HepG2 (cell line): Measurements from ENCODE around the gene TUBG1. TPM values are rescaled to one million over a fixed set of nuclear protein-coding genes. Genes with fewer than 3 reads are reported as not detected.

Source experiments
- ATRX ChIP-seq: sonication (generic); formaldehyde crosslinking; IDR thresholded peaks from 2 replicates; pipeline ENCODE4 v1.4.0; 2020; ENCODE audit warnings: missing genetic modification reagents, borderline replicate concordance
- EEA1 ChIP-seq: sonication (generic); formaldehyde crosslinking; IDR thresholded peaks from 2 replicates; pipeline ENCODE4 v1.5.1; 2020; ENCODE audit warnings: mild to moderate bottlenecking, missing genetic modification reagents, borderline replicate concordance
- FOXA1 ChIP-seq, 2 experiments: fragments of 450-650 bp in 1 of 2; sonication (generic) in 1 of 2; formaldehyde crosslinking in 1 of 2; IDR thresholded peaks; 2 replicates each; pipeline versions ENCODE4 v1.4.0 to v1.6.1; 2016 to 2020; ENCODE audit warnings: missing genetic modification reagents in 1 of 2
- HMG20B ChIP-seq: conservative IDR thresholded peaks from 2 replicates; pipeline ENCODE4 v1.6.1; 2016; ENCODE audit warnings: missing genetic modification reagents, missing compliant biosample characterization
- KLF9 ChIP-seq: IDR thresholded peaks from 2 replicates; pipeline ENCODE4 v1.6.1; 2016; ENCODE audit warnings: low read depth
- RARA ChIP-seq: IDR thresholded peaks from 2 replicates; pipeline ENCODE4 v1.6.1; 2016; ENCODE audit warnings: missing genetic modification reagents, missing compliant biosample characterization
- SOX13 ChIP-seq, 3 experiments: fragments of 450-650 bp in 1 of 3; sonication (generic) in 1 of 3; formaldehyde crosslinking in 1 of 3; IDR thresholded peaks in 2 of 3; conservative IDR thresholded peaks in 1 of 3; 2 replicates each; pipeline versions ENCODE4 v1.5.0 to v1.6.1; 2016 to 2020; ENCODE audit warnings: antibody characterized with exemption in 1 of 3, mild to moderate bottlenecking in 1 of 3, missing compliant biosample characterization in 1 of 3, missing genetic modification reagents in 1 of 3, moderate library complexity in 1 of 3
- TBX2 ChIP-seq: sonication (generic); formaldehyde crosslinking; IDR thresholded peaks from 2 replicates; pipeline ENCODE4 v1.5.0; 2020; ENCODE audit warnings: missing genetic modification reagents, mild to moderate bottlenecking, borderline replicate concordance
- ZNF276 ChIP-seq: sonication (generic); formaldehyde crosslinking; IDR thresholded peaks from 2 replicates; pipeline ENCODE4 v1.4.0; 2020; ENCODE audit warnings: mild to moderate bottlenecking, low read depth, missing genetic modification reagents
- ZNF546 ChIP-seq: sonication (generic); formaldehyde crosslinking; conservative IDR thresholded peaks from 2 replicates; pipeline ENCODE4 v1.8.1; 2023; ENCODE audit warnings: mild to moderate bottlenecking, missing genetic modification reagents
- polyA plus RNA-seq, 8 experiments: library from polyadenylated mRNA; depleted of rRNA in 3 of 8; stranded (reverse) in 7 of 8; unstranded in 1 of 8; fragments of >200 nt; fragmentation: Illumina TruSeq in 4 of 8; extraction: Trizol in 4 of 8; gene quantifications; 2 replicates each; pipeline versions ENCODE4 v1.2.1 to v1.2.3, GENCODE V29; 2011 to 2016; ENCODE audit warnings: low read depth in 4 of 8, missing spikeins in 1 of 8, mixed read lengths in 1 of 8; ENCODE audit not compliant: insufficient read depth in 1 of 8
- total RNA-seq, 5 experiments: library from RNA; depleted of rRNA; stranded (reverse); fragments of >200 nt; fragmentation: Illumina TruSeq; extraction: Trizol; gene quantifications; 2 replicates each; pipeline ENCODE4 v1.2.3, GENCODE V29; 2016; ENCODE audit warnings: low read depth in 1 of 5
- TF ChIP-seq, protein P1 (sequence below): sonication (generic); formaldehyde crosslinking; IDR thresholded peaks from 2 replicates; pipeline ENCODE4 v1.4.0; 2020; ENCODE audit warnings: missing genetic modification reagents, borderline replicate concordance
- TF ChIP-seq, protein P2 (sequence below): sonication (generic); formaldehyde crosslinking; IDR thresholded peaks from one replicate; pipeline ENCODE4 v1.5.1; 2020; ENCODE audit warnings: mild to moderate bottlenecking, missing genetic modification reagents; ENCODE audit errors: not compliant biosample characterization

The TUBG1 gene
- total and polyA plus RNA-seq, 2 of the 13 experiments (the other 11 are each of a cell fraction or from before 2014, with no cell fraction given): 74.1 to 137 TPM

DNA sequence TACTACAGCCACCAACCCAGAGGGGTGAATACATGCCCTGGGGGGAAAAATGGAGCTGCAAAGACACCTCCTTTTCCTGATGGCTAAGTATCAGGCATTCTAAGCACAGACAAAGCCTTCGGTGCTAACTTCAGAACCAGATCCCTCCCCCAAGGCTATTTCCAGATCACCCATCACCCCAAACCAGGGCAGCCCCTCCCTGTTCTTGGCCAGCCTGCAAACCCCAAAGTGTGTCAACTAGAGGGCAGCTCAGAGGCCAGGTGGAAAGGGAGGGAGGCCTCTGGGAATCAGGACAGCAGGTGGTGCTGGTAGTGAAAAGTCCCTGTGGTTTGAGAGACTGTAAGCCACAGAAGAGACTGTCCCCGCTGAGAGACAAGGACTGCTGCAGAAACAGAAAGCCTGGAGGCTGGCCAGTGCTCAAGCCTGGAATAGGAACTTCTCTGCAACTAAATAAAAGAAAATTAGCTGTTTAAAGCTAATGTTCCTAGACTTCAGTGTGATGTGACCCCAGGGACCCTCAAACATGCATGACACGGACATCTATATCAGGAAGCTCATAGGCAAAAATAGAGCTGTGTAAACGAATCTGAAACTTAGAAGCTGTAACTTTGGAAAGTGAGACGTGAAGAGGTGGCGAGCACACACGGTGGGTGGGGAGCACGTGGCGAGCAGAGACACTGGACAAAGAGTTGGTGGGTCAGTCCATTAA lies 9.1 kb downstream of the TUBG1 start (continued):
- TF ChIP-seq, protein P1, sequence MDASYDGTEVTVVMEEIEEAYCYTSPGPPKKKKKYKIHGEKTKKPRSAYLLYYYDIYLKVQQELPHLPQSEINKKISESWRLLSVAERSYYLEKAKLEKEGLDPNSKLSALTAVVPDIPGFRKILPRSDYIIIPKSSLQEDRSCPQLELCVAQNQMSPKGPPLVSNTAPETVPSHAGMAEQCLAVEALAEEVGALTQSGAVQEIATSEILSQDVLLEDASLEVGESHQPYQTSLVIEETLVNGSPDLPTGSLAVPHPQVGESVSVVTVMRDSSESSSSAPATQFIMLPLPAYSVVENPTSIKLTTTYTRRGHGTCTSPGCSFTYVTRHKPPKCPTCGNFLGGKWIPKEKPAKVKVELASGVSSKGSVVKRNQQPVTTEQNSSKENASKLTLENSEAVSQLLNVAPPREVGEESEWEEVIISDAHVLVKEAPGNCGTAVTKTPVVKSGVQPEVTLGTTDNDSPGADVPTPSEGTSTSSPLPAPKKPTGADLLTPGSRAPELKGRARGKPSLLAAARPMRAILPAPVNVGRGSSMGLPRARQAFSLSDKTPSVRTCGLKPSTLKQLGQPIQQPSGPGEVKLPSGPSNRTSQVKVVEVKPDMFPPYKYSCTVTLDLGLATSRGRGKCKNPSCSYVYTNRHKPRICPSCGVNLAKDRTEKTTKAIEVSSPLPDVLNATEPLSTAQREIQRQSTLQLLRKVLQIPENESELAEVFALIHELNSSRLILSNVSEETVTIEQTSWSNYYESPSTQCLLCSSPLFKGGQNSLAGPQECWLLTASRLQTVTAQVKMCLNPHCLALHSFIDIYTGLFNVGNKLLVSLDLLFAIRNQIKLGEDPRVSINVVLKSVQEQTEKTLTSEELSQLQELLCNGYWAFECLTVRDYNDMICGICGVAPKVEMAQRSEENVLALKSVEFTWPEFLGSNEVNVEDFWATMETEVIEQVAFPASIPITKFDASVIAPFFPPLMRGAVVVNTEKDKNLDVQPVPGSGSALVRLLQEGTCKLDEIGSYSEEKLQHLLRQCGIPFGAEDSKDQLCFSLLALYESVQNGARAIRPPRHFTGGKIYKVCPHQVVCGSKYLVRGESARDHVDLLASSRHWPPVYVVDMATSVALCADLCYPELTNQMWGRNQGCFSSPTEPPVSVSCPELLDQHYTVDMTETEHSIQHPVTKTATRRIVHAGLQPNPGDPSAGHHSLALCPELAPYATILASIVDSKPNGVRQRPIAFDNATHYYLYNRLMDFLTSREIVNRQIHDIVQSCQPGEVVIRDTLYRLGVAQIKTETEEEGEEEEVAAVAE (CRISPR knock-in tag): peak; percentile 34; the same call in 1 of the 2 replicates
- TF ChIP-seq, protein P2, sequence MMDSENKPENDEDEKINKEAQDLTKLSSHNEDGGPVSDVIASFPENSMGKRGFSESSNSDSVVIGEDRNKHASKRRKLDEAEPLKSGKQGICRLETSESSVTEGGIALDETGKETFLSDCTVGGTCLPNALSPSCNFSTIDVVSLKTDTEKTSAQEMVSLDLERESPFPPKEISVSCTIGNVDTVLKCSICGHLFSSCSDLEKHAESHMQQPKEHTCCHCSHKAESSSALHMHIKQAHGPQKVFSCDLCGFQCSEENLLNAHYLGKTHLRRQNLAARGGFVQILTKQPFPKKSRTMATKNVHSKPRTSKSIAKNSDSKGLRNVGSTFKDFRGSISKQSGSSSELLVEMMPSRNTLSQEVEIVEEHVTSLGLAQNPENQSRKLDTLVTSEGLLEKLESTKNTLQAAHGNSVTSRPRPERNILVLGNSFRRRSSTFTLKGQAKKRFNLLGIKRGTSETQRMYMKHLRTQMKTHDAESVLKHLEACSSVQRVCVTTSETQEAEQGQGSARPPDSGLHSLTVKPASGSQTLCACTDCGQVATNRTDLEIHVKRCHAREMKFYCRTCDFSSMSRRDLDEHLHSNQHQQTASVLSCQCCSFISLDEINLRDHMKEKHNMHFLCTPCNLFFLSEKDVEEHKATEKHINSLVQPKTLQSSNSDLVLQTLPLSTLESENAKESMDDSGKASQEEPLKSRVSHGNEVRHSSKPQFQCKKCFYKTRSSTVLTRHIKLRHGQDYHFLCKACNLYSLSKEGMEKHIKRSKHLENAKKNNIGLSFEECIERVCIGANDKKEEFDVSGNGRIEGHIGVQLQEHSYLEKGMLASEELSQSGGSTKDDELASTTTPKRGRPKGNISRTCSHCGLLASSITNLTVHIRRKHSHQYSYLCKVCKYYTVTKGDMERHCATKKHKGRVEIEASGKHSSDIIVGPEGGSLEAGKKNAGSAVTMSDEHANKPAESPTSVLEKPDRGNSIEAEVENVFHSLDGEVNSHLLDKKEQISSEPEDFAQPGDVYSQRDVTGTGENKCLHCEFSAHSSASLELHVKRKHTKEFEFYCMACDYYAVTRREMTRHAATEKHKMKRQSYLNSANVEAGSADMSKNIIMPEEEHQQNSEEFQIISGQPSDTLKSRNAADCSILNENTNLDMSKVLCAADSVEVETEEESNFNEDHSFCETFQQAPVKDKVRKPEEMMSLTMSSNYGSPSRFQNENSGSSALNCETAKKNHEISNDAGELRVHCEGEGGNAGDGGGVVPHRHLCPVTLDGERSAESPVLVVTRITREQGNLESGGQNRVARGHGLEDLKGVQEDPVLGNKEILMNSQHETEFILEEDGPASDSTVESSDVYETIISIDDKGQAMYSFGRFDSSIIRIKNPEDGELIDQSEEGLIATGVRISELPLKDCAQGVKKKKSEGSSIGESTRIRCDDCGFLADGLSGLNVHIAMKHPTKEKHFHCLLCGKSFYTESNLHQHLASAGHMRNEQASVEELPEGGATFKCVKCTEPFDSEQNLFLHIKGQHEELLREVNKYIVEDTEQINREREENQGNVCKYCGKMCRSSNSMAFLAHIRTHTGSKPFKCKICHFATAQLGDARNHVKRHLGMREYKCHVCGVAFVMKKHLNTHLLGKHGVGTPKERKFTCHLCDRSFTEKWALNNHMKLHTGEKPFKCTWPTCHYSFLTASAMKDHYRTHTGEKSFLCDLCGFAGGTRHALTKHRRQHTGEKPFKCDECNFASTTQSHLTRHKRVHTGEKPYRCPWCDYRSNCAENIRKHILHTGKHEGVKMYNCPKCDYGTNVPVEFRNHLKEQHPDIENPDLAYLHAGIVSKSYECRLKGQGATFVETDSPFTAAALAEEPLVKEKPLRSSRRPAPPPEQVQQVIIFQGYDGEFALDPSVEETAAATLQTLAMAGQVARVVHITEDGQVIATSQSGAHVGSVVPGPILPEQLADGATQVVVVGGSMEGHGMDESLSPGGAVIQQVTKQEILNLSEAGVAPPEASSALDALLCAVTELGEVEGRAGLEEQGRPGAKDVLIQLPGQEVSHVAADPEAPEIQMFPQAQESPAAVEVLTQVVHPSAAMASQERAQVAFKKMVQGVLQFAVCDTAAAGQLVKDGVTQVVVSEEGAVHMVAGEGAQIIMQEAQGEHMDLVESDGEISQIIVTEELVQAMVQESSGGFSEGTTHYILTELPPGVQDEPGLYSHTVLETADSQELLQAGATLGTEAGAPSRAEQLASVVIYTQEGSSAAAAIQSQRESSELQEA: no peak
- TF ChIP-seq SOX13 (IDR thresholded peaks at IDR 0.05) (no peak), SOX13 (CRISPR knock-in tag; conservative IDR thresholded peaks at IDR 0.05 in 1 of 2, IDR thresholded peaks at IDR 0.05 in 1 of 2) (peak in 1 of 2 experiments; percentile 10; a peak in 1 of 4 replicates), TBX2 (CRISPR knock-in tag) (peak; percentile 45; the same call in 1 of the 2 replicates), EEA1 (0 out of 2 replicates have a peak, but pooled peaks have one; percentile 6), HMG20B (CRISPR knock-in tag) (0 out of 2 replicates have a peak, but pooled peaks have one; percentile 36), ZNF276 (CRISPR knock-in tag) (no peak; the same call in 1 of the 2 replicates), ZNF546 (CRISPR knock-in tag) (0 out of 2 replicates have a peak, but pooled peaks have one; percentile 35), KLF9 (CRISPR knock-in tag) (0 out of 2 replicates have a peak, but pooled peaks have one; percentile 42), RARA (peak; percentile 57), ATRX (CRISPR knock-in tag) (no peak), FOXA1 (IDR thresholded peaks at IDR 0.05) (no peak), FOXA1 (CRISPR knock-in tag; IDR thresholded peaks at IDR 0.05) (0 out of 2 replicates have a peak, but pooled peaks have one; percentile 6)
